H1 (cell line): ENCODE results near the gene H1-8.

Experiments used
- BRCA1 ChIP-seq: IDR thresholded peaks from 2 replicates; pipeline ENCODE4 v1.6.1; 2012; ENCODE audit warnings: low read depth, low read length, improper control_type of control experiment
- CTCF ChIP-seq, 3 experiments: IDR thresholded peaks; 1 replicate in 2 of 3; 2 replicates in 1 of 3; pipeline versions ENCODE4 v1.5.1 to v1.6.1; 2011; ENCODE audit warnings: low read length in 3 of 3, mild to moderate bottlenecking in 3 of 3, inconsistent platforms in 2 of 3, low read depth in 1 of 3, moderate library complexity in 1 of 3; ENCODE audit not compliant: insufficient read depth in 1 of 3; ENCODE audit errors: control extremely low read depth in 1 of 3
- POLR2A ChIP-seq, 2 experiments: IDR thresholded peaks; 1 replicate in 1 of 2; 2 replicates in 1 of 2; pipeline ENCODE4 v1.6.1; 2011; ENCODE audit warnings: low read depth in 2 of 2, low read length in 2 of 2, mild to moderate bottlenecking in 2 of 2; ENCODE audit errors: control extremely low read depth in 1 of 2
- POLR2AphosphoS5 ChIP-seq: IDR thresholded peaks from 2 replicates; pipeline ENCODE4 v1.6.1; 2011; ENCODE audit warnings: low read depth, low read length
- RFX5 ChIP-seq: IDR thresholded peaks from 2 replicates; pipeline ENCODE4 v1.6.1; 2011; ENCODE audit warnings: low read depth, low read length, improper control_type of control experiment, borderline replicate concordance
- TAF7 ChIP-seq: optimal IDR thresholded peaks from 2 replicates; pipeline ENCODE3; 2011; ENCODE audit warnings: low read depth, mild to moderate bottlenecking, inconsistent platforms, low read length, moderate library complexity, borderline replicate concordance

- TF ChIP-seq POLR2AphosphoS5 (no peak), CTCF (IDR thresholded peaks at IDR 0.05; ENCODE audit: control extremely low read depth in 1 of 3, insufficient read depth in 1 of 3, low read depth in 1 of 3, low read length in 3 of 3) (no peak), BRCA1 (no peak), POLR2A (IDR thresholded peaks at IDR 0.05; ENCODE audit: control extremely low read depth in 1 of 2, low read depth in 2 of 2, low read length in 2 of 2) (no peak), TAF7 (no peak), RFX5 (no peak)
Measured at GRCh38 chr3:129594907-129595390, 52.0 kb downstream of the H1-8 start.
